B cell (primary cell): ENCODE measurements around the gene PRDM5. TPM values are rescaled to one million over a fixed set of nuclear protein-coding genes. Genes with fewer than 3 reads are reported as not detected.

Experiments
- ATAC-seq: fragments of 200-7000 bp; cut with Tn5 transposase; one replicate; pipeline ENCODE4 v1.10.0; 2021; ENCODE audit warnings: low read depth, mild to moderate bottlenecking, moderate number of reproducible peaks, moderate library complexity
- CTCF ChIA-PET: fragments of 350-600 bp; sonication (Branson Sonifier 250); formaldehyde crosslinking; loops from one replicate; lab custom pipeline; 2021; ENCODE audit warnings: antibody characterized with exemption, inconsistent platforms; lab: Charles Lee
- POLR2A ChIA-PET: fragments of 350-600 bp; sonication (Branson Sonifier 250); formaldehyde crosslinking; loops from one replicate; lab custom pipeline; 2021; ENCODE audit warnings: antibody characterized with exemption; lab: Charles Lee
- DNase-seq: peaks from one replicate; pipeline ENCODE4 v3.0.0; 2013
- H2AFZ ChIP-seq: 2 replicates; pipeline ENCODE4 v1.6.1; 2012; ENCODE audit warnings: mild to moderate bottlenecking, low read depth, low read length; ENCODE audit not compliant: insufficient read depth, poor library complexity, severe bottlenecking
- H3K27ac ChIP-seq, 2 donors: 1 replicate in 1 of 2; 2 replicates in 1 of 2; pipeline ENCODE4 v1.5.1; 2012 to 2013; ENCODE audit warnings: low read length in 2 of 2, mild to moderate bottlenecking in 2 of 2, moderate library complexity in 1 of 2
- H3K27me3 ChIP-seq, 4 experiments: fragments of 200-600 bp in 1 of 4; sonication (generic) in 1 of 4; replicated peaks in 1 of 4; 1 replicate in 2 of 4; 2 replicates in 2 of 4; pipeline versions ENCODE4 v1.6.1 to v1.7.0; 2013 to 2016; ENCODE audit warnings: low read length in 3 of 4, mild to moderate bottlenecking in 2 of 4, mixed read lengths in 1 of 4, moderate library complexity in 1 of 4; ENCODE audit not compliant: insufficient read depth in 4 of 4, control insufficient read depth in 3 of 4; ENCODE audit errors: control extremely low read depth in 1 of 4
- H3K36me3 ChIP-seq, 2 experiments: replicated peaks in 1 of 2; 1 replicate in 1 of 2; 2 replicates in 1 of 2; pipeline versions ENCODE4 v1.6.1 to v1.7.1; 2013; ENCODE audit warnings: low read length in 1 of 2; ENCODE audit not compliant: insufficient read depth in 2 of 2, control insufficient read depth in 1 of 2; ENCODE audit errors: control extremely low read depth in 1 of 2, extremely low read depth in 1 of 2
- H3K4me1 ChIP-seq, 2 donors: fragments of 200-600 bp in 1 of 2; sonication (generic) in 1 of 2; 1 replicate in 1 of 2; 2 replicates in 1 of 2; pipeline versions ENCODE4 v1.5.1 to v1.6.1; 2013 to 2017; ENCODE audit warnings: low read length in 2 of 2; ENCODE audit not compliant: control insufficient read depth in 2 of 2, insufficient read depth in 2 of 2
- H3K4me2 ChIP-seq: replicated peaks from 2 replicates; pipeline ENCODE3; 2012; ENCODE audit warnings: mild to moderate bottlenecking, low read depth, low read length; ENCODE audit not compliant: poor library complexity, severe bottlenecking
- H3K4me3 ChIP-seq, 5 experiments: fragments of 200-600 bp in 1 of 5; sonication (generic) in 1 of 5; 1 replicate in 3 of 5; 2 replicates in 2 of 5; pipeline versions ENCODE4 v1.5.1 to v1.7.0; 2011 to 2016; ENCODE audit warnings: low read length in 4 of 5, mild to moderate bottlenecking in 4 of 5, low read depth in 2 of 5, control low read depth in 1 of 5, moderate library complexity in 1 of 5; ENCODE audit not compliant: insufficient read depth in 1 of 5; ENCODE audit errors: control extremely low read depth in 1 of 5, extremely low read depth in 1 of 5
- H3K79me2 ChIP-seq: fragments of 200-600 bp; sonication (generic); one replicate; pipeline ENCODE4 v1.6.0; 2016; ENCODE audit warnings: low read length; ENCODE audit not compliant: control insufficient read depth, insufficient read depth
- H3K9ac ChIP-seq: fragments of 200-600 bp; sonication (generic); 2 replicates; pipeline ENCODE4 v1.6.1; 2017; ENCODE audit warnings: mild to moderate bottlenecking, low read length, moderate library complexity
- H3K9me3 ChIP-seq, 3 donors: one replicate each; pipeline versions ENCODE4 v1.6.1 to v1.7.1; 2013; ENCODE audit warnings: low read length in 2 of 3; ENCODE audit not compliant: control insufficient read depth in 2 of 3, insufficient read depth in 1 of 3; ENCODE audit errors: control extremely low read depth in 1 of 3
- H4K20me1 ChIP-seq: 2 replicates; pipeline ENCODE4 v1.6.0; 2012; ENCODE audit warnings: mild to moderate bottlenecking, low read length; ENCODE audit not compliant: insufficient read depth, control insufficient read depth, poor library complexity, severe bottlenecking
- H3K27ac Mint-ChIP-seq: one replicate; pipeline ENCODE4 v1.8.0; 2021; ENCODE audit warnings: mixed read lengths
- H3K27me3 Mint-ChIP-seq: one replicate; pipeline ENCODE4 v1.8.0; 2021; ENCODE audit warnings: mixed read lengths
- H3K4me1 Mint-ChIP-seq: one replicate; pipeline ENCODE4 v1.8.0; 2021; ENCODE audit warnings: mixed read lengths
- H3K4me3 Mint-ChIP-seq: one replicate; pipeline ENCODE4 v1.8.0; 2021; ENCODE audit warnings: mixed read lengths
- H3K9me3 Mint-ChIP-seq: one replicate; pipeline ENCODE4 v1.8.0; 2022; ENCODE audit warnings: mixed read lengths; ENCODE audit not compliant: insufficient read depth
- EZH2 ChIP-seq: IDR thresholded peaks from 2 replicates; pipeline ENCODE4 v1.6.1; 2012; ENCODE audit warnings: borderline replicate concordance, low read depth, mild to moderate bottlenecking, moderate library complexity, low read length; ENCODE audit not compliant: insufficient read depth, poor library complexity, severe bottlenecking
- WGBS: methylation state at CpG from one replicate; pipeline ENCODE4 v1.1.5; 2013; ENCODE audit warnings: missing lambda C conversion rate; ENCODE audit not compliant: insufficient coverage; 5-methylcytosine and 5-hydroxymethylcytosine counted together
- intact Hi-C: fragments of 100-400 bp; cut with micrococcal nuclease; formaldehyde crosslinking; loops from one replicate; pipeline ENCODE4 v1.10.0; 2022
- polyA plus RNA-seq: library from polyadenylated mRNA; depleted of rRNA; stranded (reverse); fragments of >200 nt; gene quantifications from 2 replicates; pipeline ENCODE4 v1.2.3, GENCODE V29; 2012
- total RNA-seq, 2 donors: library from RNA; stranded (reverse); fragments of 120-200 nt in 1 of 2; gene quantifications; 1 replicate in 1 of 2; 2 replicates in 1 of 2; pipeline versions ENCODE4 v1.2.3 to v1.2.4, GENCODE V29; 2013 to 2022
- TF ChIP-seq, protein P1 (sequence below): fragments of 200-600 bp; IDR thresholded peaks from one replicate; pipeline ENCODE4 v1.8.0; 2022; ENCODE audit warnings: antibody characterized with exemption, mild to moderate bottlenecking

The PRDM5 gene
- total and polyA plus RNA-seq, 2 donors (not counting 1 experiment from before 2014, with no cell fraction given), result not detected

DNA sequence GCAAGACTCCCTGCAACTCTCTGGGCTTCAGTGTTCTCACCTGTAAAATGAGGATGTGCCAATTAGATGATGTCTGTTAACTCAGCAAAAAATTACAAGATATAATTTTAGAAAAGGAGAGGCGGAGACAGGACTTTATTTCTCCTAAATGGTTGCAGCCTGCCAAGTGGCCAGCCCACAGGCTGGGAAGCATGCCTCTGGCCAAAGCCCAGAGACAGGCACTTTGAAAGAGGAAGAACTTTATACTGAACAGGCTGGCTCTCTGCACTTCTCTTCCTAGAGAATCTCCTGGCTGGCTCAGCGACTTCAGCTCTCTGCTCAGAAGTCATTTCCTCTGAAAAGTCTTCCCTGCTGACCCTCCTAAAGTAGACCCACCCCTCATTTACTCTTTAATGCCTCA is 3.7 kb downstream of the PRDM5 start:
- POLR2A ChIA-PET, result no interaction called here
- Histone ChIP-seq H3K9ac (no peak overlapping the region), H3K4me3 (no peak overlapping the region), H3K4me1 (no peaks in the 10 kb centered on the region), H3K27ac (no peak overlapping the region), H3K9me3 (peaks cover 0 to 2% (median 0%) of the 10 kb centered on the region in 3 donors), H4K20me1 (no peaks in the 10 kb centered on the region), H3K36me3 (no peaks in the 10 kb centered on the region), H3K4me2 (no peak overlapping the region), H3K79me2 (no peaks in the 10 kb centered on the region), H3K27me3 (peaks cover 0 to 10% (median 3%) of the 10 kb centered on the region in 4 experiments), H2AFZ (no peak overlapping the region)
- peaks cover 18% of the 10 kb centered on the region for H3K27me3 Mint-ChIP-seq
- peaks cover 5% of the 10 kb centered on the region for H3K4me1 Mint-ChIP-seq
- 75% methylated on average over 2 of the region's 2 CpGs for WGBS
- intact Hi-C loops, result no loop called here
- H3K27ac Mint-ChIP-seq, result no peak overlapping the region
- no peak for ATAC-seq
- no peak overlapping the region for H3K4me3 Mint-ChIP-seq
- no peak for DNase-seq
- no peak for TF ChIP-seq EZH2
- TF ChIP-seq, protein P1, sequence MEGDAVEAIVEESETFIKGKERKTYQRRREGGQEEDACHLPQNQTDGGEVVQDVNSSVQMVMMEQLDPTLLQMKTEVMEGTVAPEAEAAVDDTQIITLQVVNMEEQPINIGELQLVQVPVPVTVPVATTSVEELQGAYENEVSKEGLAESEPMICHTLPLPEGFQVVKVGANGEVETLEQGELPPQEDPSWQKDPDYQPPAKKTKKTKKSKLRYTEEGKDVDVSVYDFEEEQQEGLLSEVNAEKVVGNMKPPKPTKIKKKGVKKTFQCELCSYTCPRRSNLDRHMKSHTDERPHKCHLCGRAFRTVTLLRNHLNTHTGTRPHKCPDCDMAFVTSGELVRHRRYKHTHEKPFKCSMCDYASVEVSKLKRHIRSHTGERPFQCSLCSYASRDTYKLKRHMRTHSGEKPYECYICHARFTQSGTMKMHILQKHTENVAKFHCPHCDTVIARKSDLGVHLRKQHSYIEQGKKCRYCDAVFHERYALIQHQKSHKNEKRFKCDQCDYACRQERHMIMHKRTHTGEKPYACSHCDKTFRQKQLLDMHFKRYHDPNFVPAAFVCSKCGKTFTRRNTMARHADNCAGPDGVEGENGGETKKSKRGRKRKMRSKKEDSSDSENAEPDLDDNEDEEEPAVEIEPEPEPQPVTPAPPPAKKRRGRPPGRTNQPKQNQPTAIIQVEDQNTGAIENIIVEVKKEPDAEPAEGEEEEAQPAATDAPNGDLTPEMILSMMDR, result no peak
- H3K9me3 Mint-ChIP-seq, result no peaks in the 10 kb centered on the region
- CTCF ChIA-PET, result no interaction called here

DNA sequence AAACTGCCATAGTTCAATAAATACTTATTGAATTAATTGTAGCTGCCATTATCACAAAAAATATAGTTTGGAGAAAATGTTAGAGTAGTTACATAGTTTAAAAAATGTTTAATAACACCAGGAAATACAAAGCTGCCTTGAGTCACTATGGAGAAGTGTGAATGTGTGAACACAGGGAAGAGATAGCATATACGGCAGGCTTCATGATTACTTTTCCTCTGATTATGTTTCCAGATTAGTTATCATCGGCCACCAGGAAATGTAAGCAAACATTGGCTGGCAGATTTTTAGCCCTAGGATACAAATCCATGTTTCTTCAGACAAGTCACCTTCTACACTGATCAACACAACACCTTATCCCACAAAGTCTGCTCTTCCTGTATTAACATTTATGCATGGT is 4.4 kb downstream of the PRDM5 start:
- Mint-ChIP-seq H3K4me3 (no peak overlapping the region), H3K4me1 (peaks cover 5% of the 10 kb centered on the region), H3K27ac (no peak overlapping the region), H3K9me3 (no peaks in the 10 kb centered on the region), H3K27me3 (peaks cover 11% of the 10 kb centered on the region)
- no peaks in the 10 kb centered on the region for H3K36me3 ChIP-seq
- H3K79me2 ChIP-seq, result no peaks in the 10 kb centered on the region
- TF ChIP-seq EZH2, result no peak
- TF ChIP-seq, protein P1, result no peak
- intact Hi-C loops, result no loop called here
- H3K27ac ChIP-seq, result no peak overlapping the region
- H3K9me3 ChIP-seq, result peaks cover 0 to 2% (median 0%) of the 10 kb centered on the region in 3 donors
- no peak overlapping the region for H3K4me2 ChIP-seq
- 100% methylated on average over 1 of the region's 2 CpGs for WGBS
- no peaks in the 10 kb centered on the region for H3K4me1 ChIP-seq
- H4K20me1 ChIP-seq, result no peaks in the 10 kb centered on the region
- no peak overlapping the region for H3K4me3 ChIP-seq
- POLR2A ChIA-PET, result no interaction called here
- CTCF ChIA-PET, result no interaction called here
- H3K9ac ChIP-seq, result no peak overlapping the region
- no peak for DNase-seq
- no peak overlapping the region for H2AFZ ChIP-seq
- ATAC-seq, result no peak
- H3K27me3 ChIP-seq, result peaks cover 0 to 10% (median under 1%) of the 10 kb centered on the region in 4 experiments
